ENCODE data around the gene RYK.

DNA sequence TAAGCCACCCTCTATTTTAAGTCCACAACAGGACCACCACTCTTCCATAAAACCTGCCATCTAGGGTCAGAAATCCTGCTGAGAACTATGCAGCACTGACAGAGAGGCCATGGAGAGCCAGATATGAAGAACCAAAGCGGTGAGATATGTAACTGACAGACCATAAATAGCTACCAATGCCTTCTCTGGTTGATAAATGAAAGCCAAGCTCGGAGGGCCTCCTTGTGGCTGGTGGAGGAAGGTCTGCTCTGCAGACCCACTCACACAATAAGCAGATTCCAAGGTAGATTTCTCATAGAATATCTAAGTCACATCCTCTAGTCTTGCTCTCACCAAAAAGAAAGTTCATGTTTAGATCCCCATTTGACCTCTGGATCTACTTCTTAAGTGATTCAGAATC lies 38.9 kb downstream of the RYK start:
- no peak for TF ChIP-seq POLR2A (IDR thresholded peaks at IDR 0.05; ENCODE audit: low read length)
- no peak for TF ChIP-seq GATA1 (IDR thresholded peaks at IDR 0.05; ENCODE audit: low read depth, low read length)

Measured in erythroblast (primary cell).